Pons (tissue), 1 donor: ENCODE results near the gene FAM76A.
A peak's percentile ranks its signal among the peaks of the same experiment; 100 is the strongest.
"Not testable (repeated sequence)": the region's sequence is repeated elsewhere in the genome, so short reads cannot be mapped to it uniquely, and the experiment has no call there.

ENCODE experiments used
- DNase-seq: peaks from one replicate; pipeline ENCODE4 v3.0.0-alpha.2; 2016; ENCODE audit warnings: low spot score

The FAM76A gene

GRCh38 chr1:27725374-27726172 is at the start of gene FAM76A:
TSS of gene FAM76A (plus strand) at chr1:27725961. CDS start at chr1:27726081, 120 bp downstream.
- DNase-seq = peak; percentile 99

DNA sequence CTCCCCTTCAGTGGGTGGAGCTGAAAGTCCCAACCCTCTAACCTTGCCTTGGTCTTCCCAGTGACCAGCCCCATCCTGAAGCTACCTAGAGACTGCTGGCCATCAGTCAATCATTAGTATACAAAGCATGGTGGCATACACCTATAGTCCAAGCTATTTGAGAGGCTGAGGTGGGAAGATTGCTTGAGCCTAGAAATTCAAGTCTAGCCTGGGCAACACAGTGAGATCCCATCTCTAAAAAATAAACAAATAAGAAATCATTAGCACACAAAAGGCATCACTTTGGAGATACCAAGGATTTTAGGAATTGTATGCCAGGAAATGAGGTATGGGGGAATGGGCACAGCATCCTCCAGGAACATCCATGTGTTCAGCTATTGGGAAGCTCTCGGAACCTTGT is 49.4 kb upstream of the FAM76A start:
- DNase-seq = no peak

DNA sequence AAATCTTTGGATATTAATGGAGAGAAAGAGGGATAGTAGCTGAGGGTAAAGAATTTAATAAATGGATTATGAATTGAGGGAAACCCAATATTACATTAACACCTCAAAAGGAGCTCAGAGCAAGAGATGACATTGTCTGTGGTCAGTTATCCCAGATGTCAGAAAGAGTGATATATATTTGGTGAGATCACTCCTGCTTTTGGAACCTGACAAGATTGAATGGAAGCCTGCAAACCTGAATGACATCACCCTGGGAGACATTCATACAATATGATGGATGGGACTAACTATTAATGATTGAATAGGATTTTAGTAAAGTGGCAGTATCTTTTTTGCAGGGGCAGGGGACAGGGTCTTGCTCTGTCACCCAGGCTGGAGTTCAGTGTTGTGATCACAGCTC is 47.0 kb upstream of the FAM76A start:
- no peak for DNase-seq

- not testable (repeated sequence) for DNase-seq
Observed at GRCh38 chr1:27680225-27680791, 45.5 kb upstream of the FAM76A start.

DNA sequence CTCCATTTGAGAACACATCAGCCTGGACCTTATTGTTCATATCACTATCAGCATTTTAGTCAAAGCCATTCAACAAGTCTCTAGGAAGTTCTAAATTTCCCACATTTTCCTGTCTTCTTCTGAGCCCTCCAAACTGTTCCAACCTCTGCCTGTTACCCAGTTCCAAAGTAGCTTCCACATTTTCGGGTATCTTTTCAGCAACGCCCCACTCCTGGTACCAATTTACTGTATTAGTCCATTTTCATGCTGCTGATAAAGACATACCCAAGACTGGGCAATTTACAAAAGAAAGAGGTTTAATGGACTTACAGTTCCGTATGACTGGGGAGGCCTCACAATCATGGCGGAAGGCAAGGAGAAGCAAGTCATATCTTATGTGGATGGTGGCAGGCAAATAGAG is 44.2 kb upstream of the FAM76A start:
- DNase-seq = not testable (repeated sequence)

GRCh38 chr1:27682351-27682944 is 43.3 kb upstream of the FAM76A start:
- peak; percentile 62 for DNase-seq

DNA sequence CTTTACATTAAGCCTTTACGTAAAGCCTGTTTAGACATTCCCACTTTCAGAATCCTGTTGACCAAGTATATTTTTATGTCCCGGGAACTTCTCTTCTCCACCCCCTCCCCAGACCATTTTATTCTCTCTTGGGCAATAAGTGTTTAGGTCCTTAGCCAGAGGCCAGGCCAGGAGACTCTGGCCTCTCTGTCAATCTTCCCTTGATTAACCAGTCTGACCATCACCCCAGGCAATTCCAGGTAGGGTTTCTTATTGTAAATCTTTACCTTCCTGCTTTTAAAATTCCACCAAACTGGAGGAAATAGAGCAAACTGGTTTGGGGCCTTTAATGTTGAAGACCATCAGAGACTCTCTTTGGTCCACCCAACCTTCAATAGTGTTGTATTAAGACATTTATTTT is 41.6 kb upstream of the FAM76A start:
- DNase-seq = no peak

GRCh38 chr1:27686223-27686990 is 39.4 kb upstream of the FAM76A start:
- DNase-seq = no peak

GRCh38 chr1:27687906-27688305 is 37.9 kb upstream of the FAM76A start:
- DNase-seq = no peak

- no peak for DNase-seq
Observed at GRCh38 chr1:27689423-27690173, 36.2 kb upstream of the FAM76A start.

- DNase-seq = no peak
Observed at GRCh38 chr1:27690183-27690582, 35.6 kb upstream of the FAM76A start.

GRCh38 chr1:27696835-27697234 is 28.9 kb upstream of the FAM76A start:
- DNase-seq = not testable (repeated sequence)

DNA sequence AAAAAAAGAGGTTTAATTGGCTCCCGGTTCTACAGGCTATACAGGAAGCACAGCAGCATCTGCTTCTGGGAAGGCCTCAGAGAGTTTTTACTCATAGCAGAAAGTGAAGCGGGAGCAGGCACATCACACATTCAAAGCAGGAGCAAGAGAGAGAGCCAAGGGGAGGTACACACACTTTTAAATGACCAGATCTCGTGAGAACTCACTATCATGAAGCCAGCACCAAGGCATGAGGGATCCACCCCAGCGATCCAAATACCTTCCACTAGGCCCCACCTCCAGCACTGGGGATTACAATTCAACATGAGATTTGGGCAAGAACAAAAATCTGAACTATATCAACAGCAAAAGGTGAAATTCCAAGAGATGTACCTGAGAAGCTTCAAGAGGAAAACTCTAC is 20.8 kb upstream of the FAM76A start:
- no peak for DNase-seq

DNA sequence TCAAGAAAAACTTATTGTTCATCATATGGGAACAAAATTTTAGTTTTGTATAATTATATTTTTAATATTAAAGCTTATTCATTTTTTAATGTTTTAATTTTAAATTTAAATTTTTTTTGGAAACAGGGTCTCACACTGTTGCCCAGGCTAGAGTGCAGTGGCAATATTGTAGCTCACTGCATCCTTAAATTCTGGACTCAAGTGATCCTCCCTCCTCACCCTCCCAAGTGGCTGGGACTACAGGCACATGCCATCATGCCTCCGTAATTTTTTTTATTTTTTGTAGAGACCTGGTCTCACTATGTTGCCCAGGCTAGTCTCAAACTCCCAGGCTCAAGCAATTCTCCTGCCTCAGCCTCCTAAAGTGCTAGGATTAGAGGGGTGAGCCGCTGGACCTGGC is 20.2 kb upstream of the FAM76A start:
- no peak for DNase-seq

- no peak for DNase-seq
Observed at GRCh38 chr1:27710574-27710973, 15.2 kb upstream of the FAM76A start.

- no peak for DNase-seq
Observed at GRCh38 chr1:27713139-27713725, 12.5 kb upstream of the FAM76A start.

DNA sequence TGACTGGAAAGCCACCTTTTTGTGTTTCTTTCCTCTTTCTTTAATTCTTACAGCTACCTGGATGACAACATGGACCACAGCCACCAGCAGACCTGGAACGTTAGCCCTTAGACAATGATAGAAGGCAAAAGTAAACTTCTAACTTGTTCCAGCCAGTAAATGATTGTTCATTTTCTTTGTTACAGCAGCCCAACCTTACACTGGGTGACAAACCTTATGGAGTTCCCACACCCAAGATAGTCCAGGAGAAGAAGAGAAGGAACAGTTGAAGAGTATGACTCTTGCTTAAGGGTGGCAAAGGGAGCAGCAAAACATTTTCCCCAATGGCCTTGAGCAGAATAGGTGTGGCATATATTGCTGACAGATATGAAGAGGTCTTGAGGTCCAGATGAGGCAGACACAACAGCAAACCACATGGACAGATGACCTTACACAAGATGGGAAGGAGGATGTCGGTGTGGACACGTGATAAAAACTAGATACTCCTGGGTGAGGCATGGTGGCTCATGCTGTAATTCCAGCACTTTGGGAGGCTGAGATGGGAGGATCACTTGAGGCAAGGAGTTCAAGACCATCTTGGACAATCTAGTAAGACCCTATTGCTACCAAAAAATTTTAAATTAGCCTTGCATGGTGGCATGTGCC is 11.8 kb upstream of the FAM76A start:
- DNase-seq = no peak

- no peak for DNase-seq
Observed at GRCh38 chr1:27716262-27716895, 9.4 kb upstream of the FAM76A start.

- no peak for DNase-seq
Observed at GRCh38 chr1:27719286-27720251, 6.2 kb upstream of the FAM76A start.
